ENCODE results near the gene HIBADH. TPM values are rescaled to one million over a fixed set of nuclear protein-coding genes. Genes with fewer than 3 reads are reported as not detected.

HIBADH gene
- polyA plus RNA-seq, result 10 to 100 TPM; 24.9 to 41.1 (median 28.4) TPM

DNA sequence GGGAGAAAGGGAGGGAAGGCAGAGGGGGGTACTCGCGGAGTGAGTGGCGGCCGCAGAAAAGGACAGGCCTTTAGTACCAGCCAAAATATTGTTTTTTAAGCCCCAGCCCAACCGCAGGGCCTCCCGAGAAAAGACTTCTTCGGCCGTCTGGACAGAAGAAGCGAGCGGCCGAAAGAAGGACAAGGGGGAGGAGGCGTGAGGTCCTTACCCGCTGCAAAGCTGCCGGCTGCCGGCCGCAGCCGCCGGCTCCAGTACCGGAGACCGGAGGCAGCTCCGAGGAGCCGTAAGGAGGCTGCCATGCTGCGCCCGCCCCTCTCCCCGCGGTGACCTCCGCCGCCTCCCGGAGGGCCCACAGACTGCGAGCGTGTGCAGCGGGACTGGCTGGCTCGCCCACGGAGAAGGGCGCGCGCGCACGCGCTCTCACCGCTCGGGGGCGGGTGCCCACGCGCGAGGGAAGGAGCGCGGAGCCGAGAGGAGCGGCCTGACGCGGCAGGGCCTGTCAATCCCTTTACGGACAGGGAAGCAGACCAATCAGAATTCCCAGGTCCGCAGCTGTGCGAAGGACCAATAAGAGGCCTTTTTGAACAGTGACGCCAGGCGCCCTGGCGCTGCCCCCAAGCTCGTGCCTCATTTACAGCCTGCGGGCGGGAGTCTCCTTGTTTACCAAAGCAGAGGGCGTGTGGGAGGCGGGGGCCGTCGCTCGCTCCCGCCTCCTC, at the start of gene HIBADH:
TSS of gene HIBADH (minus strand) at position 394 of the 716 bp plus-strand sequence. CDS start at position 299, 95 bp downstream.
- peak within 1 kb of the TSS; percentile 84 to 89 (median 86) for H3K4me3 Mint-ChIP-seq
- peaks cover 15 to 27% of the 10 kb centered on the region in 2 donors for H3K4me1 Mint-ChIP-seq
- peaks cover 0 to 5% (median 0%) of the 10 kb centered on the region in 3 donors for H3K36me3 Mint-ChIP-seq
- H3K9me3 Mint-ChIP-seq, result no peaks in the 10 kb centered on the region
- H3K27ac Mint-ChIP-seq, result peak within 1 kb of the TSS; percentile 83 to 94 (median 90)
- DNase-seq, result peak; percentile 97 to 98 (median 98)
- H3K27me3 Mint-ChIP-seq (ENCODE audit: low read depth in 3 of 3), result peaks cover 0 to 10% (median 0%) of the 10 kb centered on the region in 3 donors

DNA sequence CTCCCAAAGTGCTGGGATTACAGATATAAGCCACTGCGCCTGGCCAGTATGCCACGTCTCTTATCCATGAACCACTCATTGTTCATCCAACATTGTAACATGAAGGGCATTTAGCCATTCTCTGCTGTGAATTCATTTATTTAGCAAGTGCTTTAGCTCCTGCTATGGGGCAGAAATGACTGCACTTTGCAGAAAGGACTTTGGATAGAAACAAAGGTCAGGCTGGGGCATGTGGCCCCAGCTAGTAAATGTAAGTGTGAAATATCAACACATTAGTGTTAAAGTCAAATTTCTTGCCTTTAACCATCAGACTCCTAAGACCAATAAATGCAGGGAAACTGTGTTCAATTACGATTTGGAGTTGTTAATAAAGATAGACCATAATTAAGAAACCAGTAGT, 49.5 kb upstream of the HIBADH start:
- peaks cover 0 to 5% (median 2%) of the 10 kb centered on the region in 3 donors for H3K27me3 Mint-ChIP-seq (ENCODE audit: low read depth in 3 of 3)
- DNase-seq, result no peak
- H3K36me3 Mint-ChIP-seq, result no peaks in the 10 kb centered on the region
- no peak overlapping the region for H3K4me3 Mint-ChIP-seq
- no peaks in the 10 kb centered on the region for H3K9me3 Mint-ChIP-seq
- no peak overlapping the region for H3K27ac Mint-ChIP-seq
- H3K4me1 Mint-ChIP-seq, result no peaks in the 10 kb centered on the region

DNA sequence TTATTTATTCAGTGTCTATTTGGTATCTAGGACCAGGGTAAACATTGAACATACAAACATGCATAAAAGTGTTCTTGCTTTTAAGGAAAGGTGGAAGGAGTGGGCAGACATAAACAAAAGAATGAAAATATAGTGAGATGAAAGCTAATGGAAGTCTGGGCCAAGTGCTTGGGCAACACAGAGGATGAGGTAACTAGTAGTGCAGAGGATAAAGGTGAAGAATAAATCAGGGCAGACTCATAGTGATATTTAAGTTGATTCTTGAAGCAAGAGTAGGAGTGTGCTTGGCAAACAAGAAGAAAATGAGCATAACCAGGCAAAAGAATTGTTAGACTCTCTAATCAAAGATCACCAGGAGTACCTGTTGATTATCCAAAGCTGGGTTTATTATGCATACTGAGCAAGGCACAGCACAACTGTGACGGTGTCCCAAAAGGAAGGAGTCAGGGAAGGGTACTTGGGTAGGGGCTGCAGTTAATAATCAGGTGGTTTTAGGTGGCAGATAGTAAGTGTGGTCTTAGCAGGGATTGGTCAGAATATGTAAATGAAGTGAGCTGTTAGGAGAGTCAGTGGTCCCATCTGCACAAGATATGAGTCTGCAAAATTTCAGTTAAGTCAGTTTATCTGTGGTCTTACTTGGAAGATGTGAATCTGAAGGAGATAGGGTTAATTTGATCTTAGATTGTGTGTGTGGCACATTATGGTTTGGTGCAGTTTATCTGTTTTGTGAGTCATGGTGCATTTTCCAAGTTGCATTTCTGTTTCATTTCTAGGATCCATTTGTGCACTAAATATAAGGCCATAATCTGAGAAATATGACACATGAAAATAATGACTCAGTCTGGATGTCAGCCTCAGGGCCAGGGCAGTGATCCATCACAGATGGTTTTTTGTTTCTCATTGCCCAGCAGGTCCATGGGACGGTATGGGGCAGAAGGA, 46.7 kb upstream of the HIBADH start:
- no peak overlapping the region for H3K27ac Mint-ChIP-seq
- no peaks in the 10 kb centered on the region for H3K36me3 Mint-ChIP-seq
- H3K4me1 Mint-ChIP-seq, result no peaks in the 10 kb centered on the region
- peaks cover 0 to 7% (median 2%) of the 10 kb centered on the region in 3 donors for H3K27me3 Mint-ChIP-seq (ENCODE audit: low read depth in 3 of 3)
- H3K9me3 Mint-ChIP-seq, result no peaks in the 10 kb centered on the region
- no peak overlapping the region for H3K4me3 Mint-ChIP-seq
- DNase-seq, result no peak

DNA sequence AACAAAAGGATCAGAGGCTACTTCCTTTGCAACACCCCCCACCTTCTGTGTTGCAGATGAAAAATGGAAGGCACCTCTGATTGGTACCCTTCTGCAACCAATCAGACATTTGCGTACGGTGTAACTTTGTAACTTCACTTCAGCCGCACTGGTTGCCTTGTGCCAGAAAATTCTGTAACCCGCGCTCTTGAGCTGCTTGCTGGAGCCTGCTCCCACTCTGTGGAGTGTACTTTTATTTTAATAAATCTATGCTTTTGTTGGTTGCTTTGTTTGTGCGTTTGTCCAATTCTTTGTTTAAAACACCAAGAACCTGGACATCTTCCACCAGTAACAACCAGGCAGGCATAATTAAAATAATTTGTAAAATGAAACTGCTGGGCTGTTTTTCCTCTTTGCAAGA, 45.8 kb upstream of the HIBADH start:
- Mint-ChIP-seq H3K9me3 (no peaks in the 10 kb centered on the region), H3K36me3 (no peaks in the 10 kb centered on the region), H3K4me1 (no peaks in the 10 kb centered on the region), H3K27ac (no peak overlapping the region), H3K27me3 (ENCODE audit: low read depth in 3 of 3) (peaks cover 2 to 7% (median 2%) of the 10 kb centered on the region in 3 donors), H3K4me3 (no peak overlapping the region)
- DNase-seq, result no peak

DNA sequence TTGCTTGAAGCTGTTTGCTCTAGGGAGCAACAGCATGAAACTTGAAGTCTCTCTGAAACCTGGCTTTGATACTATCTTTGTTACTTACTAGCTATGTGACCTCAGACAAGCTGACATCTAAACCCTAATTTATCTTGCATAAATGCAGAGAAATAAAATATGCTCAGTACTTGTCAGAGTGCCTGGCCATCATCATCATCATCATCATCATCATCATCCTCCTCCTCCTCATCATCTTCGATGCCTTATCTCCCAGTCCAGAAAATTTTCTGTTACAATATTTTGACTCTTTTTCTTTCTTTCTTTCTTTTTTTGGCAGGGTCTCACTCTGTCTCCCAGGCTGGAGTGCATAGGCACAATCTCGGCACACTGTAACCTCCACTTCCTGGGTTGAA, 42.5 kb upstream of the HIBADH start:
- H3K4me1 Mint-ChIP-seq, result no peaks in the 10 kb centered on the region
- H3K36me3 Mint-ChIP-seq, result no peaks in the 10 kb centered on the region
- no peak for DNase-seq
- H3K27me3 Mint-ChIP-seq (ENCODE audit: low read depth in 3 of 3), result peaks cover 0 to 17% (median 11%) of the 10 kb centered on the region in 3 donors
- no peak overlapping the region for H3K27ac Mint-ChIP-seq
- H3K9me3 Mint-ChIP-seq, result no peaks in the 10 kb centered on the region
- no peak overlapping the region for H3K4me3 Mint-ChIP-seq

DNA sequence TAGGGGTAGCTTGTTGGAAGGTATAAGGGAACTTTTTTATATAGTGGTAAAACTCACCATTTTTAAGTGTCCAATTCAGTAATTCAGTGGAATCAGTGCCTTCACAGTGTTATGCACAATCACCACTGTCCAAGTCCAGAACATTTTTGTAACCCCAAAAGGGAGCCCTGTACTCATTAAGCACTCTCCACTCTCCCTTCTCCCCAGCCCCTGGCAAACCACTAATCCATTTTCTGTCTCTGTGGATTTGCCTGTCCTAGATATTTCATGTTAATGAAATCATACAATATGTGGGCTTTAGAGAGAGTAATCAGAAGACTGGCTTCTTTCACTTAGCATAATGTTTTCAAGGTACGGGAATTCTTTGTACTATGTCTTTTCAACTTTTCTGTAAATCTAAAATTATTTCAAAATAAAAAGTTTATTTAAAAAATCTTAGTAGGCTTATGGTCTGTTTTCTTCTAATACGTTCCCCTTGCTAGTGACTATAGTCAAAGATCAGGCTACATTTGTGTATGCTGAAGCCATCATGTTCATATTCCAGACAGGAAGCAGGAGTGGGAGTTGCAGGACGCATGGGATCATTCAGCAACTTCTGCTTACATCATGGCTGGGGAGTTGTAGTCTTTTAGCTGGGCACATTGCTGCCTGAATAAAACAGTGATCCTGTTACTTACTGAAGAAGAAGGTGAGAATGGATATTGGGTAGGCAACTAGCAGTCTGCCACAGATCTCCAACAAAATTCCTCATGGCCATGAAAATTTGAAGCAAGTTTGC, 41.9 kb upstream of the HIBADH start:
- no peaks in the 10 kb centered on the region for H3K9me3 Mint-ChIP-seq
- DNase-seq, result no peak
- peaks cover 0 to 17% (median 11%) of the 10 kb centered on the region in 3 donors for H3K27me3 Mint-ChIP-seq (ENCODE audit: low read depth in 3 of 3)
- H3K4me1 Mint-ChIP-seq, result no peaks in the 10 kb centered on the region
- H3K27ac Mint-ChIP-seq, result no peak overlapping the region
- no peaks in the 10 kb centered on the region for H3K36me3 Mint-ChIP-seq
- H3K4me3 Mint-ChIP-seq, result no peak overlapping the region

DNA sequence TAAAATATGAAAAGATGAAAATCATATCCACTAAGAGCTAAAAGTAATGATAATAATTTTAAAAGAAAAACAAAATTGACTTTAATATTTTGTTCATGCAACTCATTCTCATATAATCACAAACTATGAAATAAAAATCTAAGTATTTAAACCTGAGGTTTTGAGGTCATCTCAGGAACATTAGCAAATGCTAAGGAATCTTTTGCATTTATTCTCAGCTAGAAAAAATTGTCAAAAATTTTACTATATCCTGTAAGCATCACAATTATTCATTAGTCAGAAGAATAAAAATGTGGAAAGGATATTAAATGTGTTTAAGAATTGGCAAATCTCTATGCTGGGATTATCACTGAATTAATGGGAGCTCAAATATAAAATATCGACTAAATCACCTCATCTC, 40.5 kb upstream of the HIBADH start:
- H3K9me3 Mint-ChIP-seq, result no peaks in the 10 kb centered on the region
- H3K27me3 Mint-ChIP-seq (ENCODE audit: low read depth in 3 of 3), result peaks cover 1 to 20% (median 12%) of the 10 kb centered on the region in 3 donors
- no peak for DNase-seq
- no peaks in the 10 kb centered on the region for H3K36me3 Mint-ChIP-seq
- H3K27ac Mint-ChIP-seq, result no peak overlapping the region
- no peak overlapping the region for H3K4me3 Mint-ChIP-seq
- H3K4me1 Mint-ChIP-seq, result no peaks in the 10 kb centered on the region

DNA sequence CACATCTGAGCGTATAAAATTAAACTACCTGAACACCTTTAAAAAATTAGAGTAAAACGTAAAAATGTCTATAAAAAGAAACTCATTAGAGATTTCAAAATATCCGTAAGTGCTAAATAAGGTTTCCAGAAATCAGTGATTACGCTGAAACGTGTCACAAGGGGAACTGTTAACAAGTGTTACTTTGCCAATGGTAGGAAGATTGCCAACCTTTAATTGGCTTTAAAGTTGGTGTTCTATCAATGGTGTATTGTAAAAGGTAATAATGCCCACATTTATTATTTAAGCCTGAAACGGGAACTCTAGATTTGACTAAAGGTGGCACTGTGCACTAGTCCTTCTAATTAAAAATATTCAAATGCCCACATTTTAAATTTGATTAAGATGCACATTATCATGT, 37.8 kb upstream of the HIBADH start:
- Mint-ChIP-seq H3K36me3 (no peaks in the 10 kb centered on the region), H3K4me1 (no peaks in the 10 kb centered on the region), H3K9me3 (no peaks in the 10 kb centered on the region), H3K27me3 (ENCODE audit: low read depth in 3 of 3) (peaks cover 1 to 15% (median 13%) of the 10 kb centered on the region in 3 donors), H3K4me3 (no peak overlapping the region), H3K27ac (no peak overlapping the region)
- no peak for DNase-seq

DNA sequence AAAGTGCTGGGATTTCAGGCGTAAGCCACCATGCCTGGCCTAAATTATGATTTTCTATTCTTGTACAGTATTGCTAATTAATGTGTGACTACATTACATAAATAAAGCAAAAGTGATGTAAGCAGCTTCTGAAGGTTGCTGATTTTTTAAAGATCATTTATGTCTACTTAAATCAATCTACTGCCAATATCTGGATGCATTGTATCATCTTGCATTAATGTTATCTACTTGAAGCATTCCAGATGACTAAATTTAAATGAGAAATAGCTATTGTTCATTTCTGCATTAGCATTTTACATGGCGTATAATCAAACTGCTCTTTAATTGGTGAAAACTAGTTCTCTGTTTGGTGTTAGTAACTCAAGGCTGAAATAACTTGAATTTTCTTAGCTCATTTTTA, 37.1 kb upstream of the HIBADH start:
- Mint-ChIP-seq H3K27me3 (ENCODE audit: low read depth in 3 of 3) (peaks cover 1 to 18% (median 14%) of the 10 kb centered on the region in 3 donors), H3K27ac (no peak overlapping the region), H3K36me3 (no peaks in the 10 kb centered on the region), H3K4me3 (no peak overlapping the region), H3K4me1 (no peaks in the 10 kb centered on the region), H3K9me3 (no peaks in the 10 kb centered on the region)
- no peak for DNase-seq

DNA sequence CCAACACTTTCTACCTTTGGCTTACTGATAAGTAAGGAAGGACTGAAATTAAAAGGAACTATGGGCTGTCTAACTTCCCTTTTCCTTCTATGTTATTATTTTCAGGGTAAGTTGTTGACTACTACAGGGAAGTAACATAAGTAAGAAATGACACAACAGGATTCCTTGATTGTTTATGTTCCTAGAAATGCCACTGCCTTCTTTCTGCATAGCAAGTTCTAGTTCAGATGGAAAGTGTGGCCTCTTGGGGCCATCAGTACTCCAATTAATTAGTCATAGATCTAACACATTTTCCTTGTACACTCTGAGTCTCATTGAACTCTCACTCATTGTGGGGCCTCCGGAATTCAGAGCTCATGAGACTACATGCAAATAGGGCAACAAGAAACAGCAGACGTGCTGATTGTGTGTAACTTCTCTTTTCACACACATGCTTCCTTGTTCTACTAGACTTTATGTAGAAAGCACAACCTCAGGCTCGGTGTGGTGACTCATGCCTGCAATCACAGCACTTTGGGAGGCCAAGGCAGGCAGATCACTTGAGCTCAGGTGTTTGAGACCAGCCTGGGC, 35.3 kb upstream of the HIBADH start:
- Mint-ChIP-seq H3K36me3 (no peaks in the 10 kb centered on the region), H3K27ac (no peak overlapping the region), H3K4me1 (no peaks in the 10 kb centered on the region), H3K4me3 (no peak overlapping the region), H3K27me3 (ENCODE audit: low read depth in 3 of 3) (peaks cover 1 to 20% (median 11%) of the 10 kb centered on the region in 3 donors), H3K9me3 (no peaks in the 10 kb centered on the region)
- DNase-seq, result no peak

DNA sequence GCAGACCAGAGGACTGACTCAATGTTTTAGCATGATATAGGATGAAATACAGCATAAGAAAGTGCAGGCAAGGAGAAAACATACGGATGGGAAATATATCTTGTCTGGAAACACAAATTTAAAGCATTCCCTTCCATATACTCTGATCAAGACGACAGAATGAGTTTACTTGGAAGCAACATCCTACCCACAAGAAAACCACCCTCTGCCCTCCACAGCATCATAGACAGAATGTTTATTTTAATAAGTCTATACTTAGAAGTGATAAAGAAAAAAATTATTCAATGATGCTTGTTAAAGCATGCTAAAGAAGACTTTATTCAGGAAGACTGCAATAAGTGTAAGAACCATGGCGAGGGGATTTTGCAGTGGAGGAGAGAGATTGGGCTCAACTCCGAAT, 32.4 kb upstream of the HIBADH start:
- Mint-ChIP-seq H3K27me3 (ENCODE audit: low read depth in 3 of 3) (peaks cover 1 to 8% (median 3%) of the 10 kb centered on the region in 3 donors), H3K9me3 (no peaks in the 10 kb centered on the region), H3K4me1 (no peaks in the 10 kb centered on the region), H3K36me3 (no peaks in the 10 kb centered on the region), H3K27ac (no peak overlapping the region), H3K4me3 (no peak overlapping the region)
- DNase-seq, result no peak

DNA sequence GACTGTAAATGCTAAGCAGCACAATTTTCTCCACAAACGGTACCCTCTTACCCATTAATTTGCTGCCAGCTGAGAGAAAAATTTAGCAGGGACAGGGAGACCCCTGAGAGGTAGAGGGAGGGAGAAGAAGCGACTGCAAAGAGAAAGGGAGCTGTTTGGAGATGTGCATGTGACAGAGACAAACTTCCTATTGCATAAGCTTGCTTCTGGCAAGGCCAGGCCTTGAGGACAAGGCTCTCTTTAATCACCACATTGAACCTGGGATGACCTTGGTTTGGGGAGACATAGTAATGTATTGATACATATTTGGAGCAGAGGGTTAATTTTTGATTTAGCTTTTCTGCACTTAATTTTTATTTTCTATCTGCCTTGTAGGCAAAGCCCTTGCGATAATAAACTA, 31.1 kb upstream of the HIBADH start:
- no peak overlapping the region for H3K27ac Mint-ChIP-seq
- no peaks in the 10 kb centered on the region for H3K4me1 Mint-ChIP-seq
- no peak overlapping the region for H3K4me3 Mint-ChIP-seq
- peaks cover 0 to 2% (median 0%) of the 10 kb centered on the region in 6 donors for H3K9me3 Mint-ChIP-seq
- H3K36me3 Mint-ChIP-seq, result no peaks in the 10 kb centered on the region
- peaks cover 3 to 5% (median 4%) of the 10 kb centered on the region in 3 donors for H3K27me3 Mint-ChIP-seq (ENCODE audit: low read depth in 3 of 3)
- no peak for DNase-seq

DNA sequence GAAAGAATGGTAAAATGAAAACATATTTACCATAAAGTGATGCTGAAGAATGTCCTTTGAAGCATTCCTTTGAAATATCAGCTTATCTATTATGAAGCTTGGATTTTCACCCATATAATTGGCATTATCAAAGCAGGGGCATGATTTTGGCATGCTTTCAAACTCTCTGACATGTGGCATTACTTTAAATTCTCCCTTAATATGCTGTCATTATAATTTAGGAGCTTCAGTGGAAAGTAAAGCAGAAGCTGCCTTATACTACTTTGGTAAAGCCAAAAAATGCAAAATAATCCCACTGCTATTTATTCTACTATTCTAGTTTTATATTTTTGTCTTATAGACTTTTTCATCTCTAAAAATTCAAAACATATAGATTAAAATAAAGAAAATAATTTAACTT, 28.0 kb upstream of the HIBADH start:
- Mint-ChIP-seq H3K27ac (no peak overlapping the region), H3K4me3 (no peak overlapping the region), H3K4me1 (no peaks in the 10 kb centered on the region), H3K36me3 (peaks cover 0 to 6% (median 0%) of the 10 kb centered on the region in 3 donors), H3K9me3 (peaks cover 0 to 6% (median 3%) of the 10 kb centered on the region in 6 donors), H3K27me3 (ENCODE audit: low read depth in 3 of 3) (peaks cover 2 to 12% (median 8%) of the 10 kb centered on the region in 3 donors)
- no peak for DNase-seq

All from immature natural killer cell (primary cell).